Neural progenitor cell (in vitro differentiated cells): ENCODE data around the gene KIAA1191. TPM values are rescaled to one million over a fixed set of nuclear protein-coding genes. Genes with fewer than 3 reads are reported as not detected.
A peak's percentile ranks its signal among the peaks of the same experiment; 100 is the strongest.
"Not testable (repeated sequence)": the region's sequence is repeated elsewhere in the genome, so short reads cannot be mapped to it uniquely, and the experiment has no call there.

ENCODE experiments used
- DNase-seq: peaks from one replicate; pipeline ENCODE4 v3.0.0-alpha.2; 2016; ENCODE audit warnings: low spot score
- H2AFZ ChIP-seq: fragments of 200-600 bp; sonication (generic); replicated peaks from 2 replicates; pipeline ENCODE4 v1.6.1; 2016; ENCODE audit warnings: antibody characterized with exemption
- H3F3A ChIP-seq: fragments of 200-600 bp; sonication (generic); 2 replicates; pipeline ENCODE4 v1.6.1; 2016; ENCODE audit warnings: antibody characterized with exemption, low read depth
- H3K27ac ChIP-seq: fragments of 200-600 bp; sonication (generic); 2 replicates; pipeline ENCODE4 v1.5.1; 2016; ENCODE audit warnings: mild to moderate bottlenecking
- H3K27me3 ChIP-seq: fragments of 200-600 bp; sonication (generic); 2 replicates; pipeline ENCODE4 v1.6.1; 2016; ENCODE audit warnings: mild to moderate bottlenecking, moderate library complexity
- H3K36me3 ChIP-seq: fragments of 200-600 bp; sonication (generic); 2 replicates; pipeline ENCODE4 v1.5.1; 2016
- H3K4me1 ChIP-seq: fragments of 200-600 bp; sonication (generic); 2 replicates; pipeline ENCODE4 v1.6.1; 2016; ENCODE audit warnings: mixed run types
- H3K4me2 ChIP-seq: fragments of 200-600 bp; sonication (generic); 2 replicates; pipeline ENCODE4 v1.6.1; 2016
- H3K4me3 ChIP-seq: fragments of 200-600 bp; sonication (generic); 2 replicates; pipeline ENCODE4 v1.5.1; 2016
- H3K79me2 ChIP-seq: fragments of 200-600 bp; sonication (generic); 2 replicates; pipeline ENCODE4 v1.6.1; 2016; ENCODE audit warnings: low read depth
- H3K9ac ChIP-seq: fragments of 200-600 bp; sonication (generic); 2 replicates; pipeline ENCODE4 v1.6.1; 2016
- H3K9me3 ChIP-seq: fragments of 200-600 bp; sonication (generic); 2 replicates; pipeline ENCODE4 v1.5.1; 2016; ENCODE audit warnings: low read depth
- H4K20me1 ChIP-seq: fragments of 200-600 bp; sonication (generic); 2 replicates; pipeline ENCODE4 v1.6.1; 2016; ENCODE audit warnings: low read depth
- H3K27ac Mint-ChIP-seq: 3 replicates; pipeline ENCODE4 v1.8.0; 2021; ENCODE audit warnings: mixed read lengths
- H3K27me3 Mint-ChIP-seq: 2 replicates; pipeline ENCODE4 v1.8.0; 2022; ENCODE audit warnings: low read depth, mild to moderate bottlenecking, inconsistent platforms, moderate library complexity, mixed read lengths; ENCODE audit not compliant: insufficient read depth
- H3K36me3 Mint-ChIP-seq: 3 replicates; pipeline ENCODE4 v1.8.0; 2021; ENCODE audit warnings: mixed read lengths
- H3K4me1 Mint-ChIP-seq: 3 replicates; pipeline ENCODE4 v1.8.0; 2021; ENCODE audit warnings: mixed read lengths
- H3K4me3 Mint-ChIP-seq: 3 replicates; pipeline ENCODE4 v1.8.0; 2021; ENCODE audit warnings: mild to moderate bottlenecking, moderate library complexity, mixed read lengths
- H3K9me3 Mint-ChIP-seq: 3 replicates; pipeline ENCODE4 v1.8.0; 2020; ENCODE audit warnings: mixed read lengths
- CTCF ChIP-seq: fragments of 200-600 bp; sonication (generic); IDR thresholded peaks from 2 replicates; pipeline ENCODE4 v1.5.1; 2017; ENCODE audit warnings: antibody characterized with exemption, mild to moderate bottlenecking
- EZH2 ChIP-seq: fragments of 200-600 bp; sonication (generic); IDR thresholded peaks from 2 replicates; pipeline ENCODE4 v1.6.1; 2017; ENCODE audit warnings: antibody characterized with exemption, mild to moderate bottlenecking, moderate library complexity
- EZH2phosphoT487 ChIP-seq: fragments of 200-600 bp; sonication (generic); IDR thresholded peaks from 2 replicates; pipeline ENCODE4 v1.6.1; 2017; ENCODE audit warnings: antibody characterized with exemption
- total RNA-seq: library from RNA; depleted of rRNA; stranded (reverse); fragments of >200 nt; gene quantifications from 2 replicates; pipeline ENCODE4 v1.2.3, GENCODE V29; 2015; ENCODE audit warnings: low replicate concordance

The KIAA1191 gene
- total RNA-seq, 1 donor from 2014 or later = 116 TPM

DNA sequence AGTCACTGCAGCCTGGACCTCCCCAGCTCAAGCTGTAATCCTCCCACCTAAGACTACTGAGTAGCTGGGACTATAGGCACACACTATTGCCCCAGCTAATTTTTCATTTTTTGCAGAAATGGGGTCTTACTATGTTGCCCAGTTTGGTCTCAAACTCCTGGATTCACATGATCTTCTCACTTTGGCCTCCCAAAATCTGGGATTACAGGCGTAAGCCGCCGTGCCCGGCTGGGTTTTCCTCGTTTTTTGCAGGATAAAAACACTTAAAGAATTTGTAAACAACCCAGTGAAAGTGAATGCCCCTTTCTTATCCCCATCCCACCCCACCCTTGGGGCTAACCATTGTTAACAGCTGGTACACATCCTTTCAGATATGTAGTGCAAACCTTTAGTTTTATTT is 47.0 kb upstream of the KIAA1191 start:
- Histone ChIP-seq H3K4me3 (no peak overlapping the region), H2AFZ (no peak overlapping the region), H3K79me2 (no peaks in the 10 kb centered on the region), H3K36me3 (no peaks in the 10 kb centered on the region), H3K27me3 (no peaks in the 10 kb centered on the region), H3K9me3 (no peaks in the 10 kb centered on the region), H3K9ac (no peak overlapping the region), H3K4me2 (no peak overlapping the region), H3K4me1 (peaks cover 5% of the 10 kb centered on the region), H4K20me1 (no peaks in the 10 kb centered on the region), H3F3A (peaks cover 7% of the 10 kb centered on the region), H3K27ac (no peak overlapping the region)
- Mint-ChIP-seq H3K4me1 (no peaks in the 10 kb centered on the region), H3K27ac (no peak overlapping the region), H3K9me3 (no peaks in the 10 kb centered on the region), H3K27me3 (peaks cover 5% of the 10 kb centered on the region), H3K36me3 (no peaks in the 10 kb centered on the region), H3K4me3 (no peak overlapping the region)
- no peak for DNase-seq
- TF ChIP-seq EZH2 = no peak
- no peak for TF ChIP-seq EZH2phosphoT487
- no peak for TF ChIP-seq CTCF

DNA sequence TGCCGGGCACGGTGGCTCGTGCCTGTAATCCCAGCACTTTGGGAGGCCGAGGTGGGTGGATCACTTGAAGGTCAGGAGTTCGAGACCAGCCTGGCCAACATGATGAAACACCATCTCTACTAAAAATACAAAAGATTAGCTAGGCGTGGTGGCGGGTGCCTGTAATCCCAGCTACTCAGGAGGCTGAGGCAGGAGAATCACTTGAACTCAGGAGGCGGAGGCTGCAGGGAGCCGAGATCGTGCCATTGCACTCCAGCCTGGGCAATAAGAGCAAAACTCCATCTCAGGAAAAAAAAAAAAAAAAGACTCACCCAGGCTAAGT is 46.6 kb upstream of the KIAA1191 start:
- not testable (repeated sequence) for H2AFZ ChIP-seq, H3K9me3 Mint-ChIP-seq, H3F3A ChIP-seq, H3K27ac ChIP-seq, DNase-seq, H3K4me1 ChIP-seq, H3K4me3 ChIP-seq, H3K9me3 ChIP-seq, H4K20me1 ChIP-seq, H3K9ac ChIP-seq, H3K36me3 Mint-ChIP-seq, H3K27ac Mint-ChIP-seq, H3K27me3 ChIP-seq, H3K4me3 Mint-ChIP-seq, H3K4me1 Mint-ChIP-seq, H3K27me3 Mint-ChIP-seq, H3K36me3 ChIP-seq, H3K79me2 ChIP-seq, H3K4me2 ChIP-seq

GRCh38 chr5:176407456-176408251 is 46.1 kb upstream of the KIAA1191 start:
- Mint-ChIP-seq H3K4me1 (peaks cover under 1% of the 10 kb centered on the region), H3K9me3 (no peaks in the 10 kb centered on the region), H3K4me3 (no peak overlapping the region), H3K27me3 (peaks cover 5% of the 10 kb centered on the region), H3K36me3 (no peaks in the 10 kb centered on the region), H3K27ac (no peak overlapping the region)
- Histone ChIP-seq H3K79me2 (no peaks in the 10 kb centered on the region), H3K9me3 (no peaks in the 10 kb centered on the region), H3K4me2 (no peak overlapping the region), H3K36me3 (no peaks in the 10 kb centered on the region), H2AFZ (no peak overlapping the region), H3K27ac (no peak overlapping the region), H3K4me3 (no peak overlapping the region), H3F3A (peaks cover 7% of the 10 kb centered on the region), H4K20me1 (no peaks in the 10 kb centered on the region), H3K9ac (no peak overlapping the region), H3K27me3 (no peaks in the 10 kb centered on the region), H3K4me1 (peaks cover 5% of the 10 kb centered on the region)
- no peak for DNase-seq
- TF ChIP-seq CTCF (no peak), EZH2 (no peak), EZH2phosphoT487 (no peak)

DNA sequence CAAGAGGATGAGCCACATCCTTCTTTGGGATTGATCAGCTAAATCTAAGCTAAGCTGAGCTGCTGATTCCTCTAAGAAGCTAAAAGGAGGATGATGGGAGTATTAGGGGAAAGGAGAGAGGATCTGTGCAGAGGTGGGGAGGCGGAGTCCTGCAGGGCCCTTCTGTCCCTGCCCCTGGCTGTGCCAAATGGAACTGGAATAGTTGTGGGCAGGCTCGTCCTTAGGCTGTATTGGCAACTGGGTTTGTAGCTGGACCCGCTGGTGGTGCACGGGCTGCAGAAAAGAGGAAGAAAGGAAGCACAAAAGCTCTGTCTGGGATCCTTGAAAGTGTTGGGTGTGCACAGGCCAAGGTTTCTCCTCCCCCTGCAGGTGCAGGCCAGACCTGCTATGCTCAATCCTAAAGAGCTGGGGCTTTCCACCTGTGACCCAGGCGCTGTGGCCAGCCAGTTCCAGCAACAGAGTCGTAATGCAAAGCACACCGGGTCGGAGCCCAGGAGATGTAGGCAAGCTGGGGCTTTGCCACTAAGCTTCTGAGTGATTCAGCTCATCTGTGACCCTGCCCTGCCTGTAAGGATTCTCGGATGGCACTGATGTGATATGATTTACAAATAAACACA is 45.0 kb upstream of the KIAA1191 start:
- Histone ChIP-seq H3K27me3 (no peaks in the 10 kb centered on the region), H3K79me2 (no peaks in the 10 kb centered on the region), H3K36me3 (no peaks in the 10 kb centered on the region), H4K20me1 (no peaks in the 10 kb centered on the region), H3K9ac (no peak overlapping the region), H3K4me3 (no peak overlapping the region), H3K27ac (no peak overlapping the region), H2AFZ (no peak overlapping the region), H3K4me2 (no peak overlapping the region), H3K4me1 (peaks cover 5% of the 10 kb centered on the region), H3F3A (peaks cover 7% of the 10 kb centered on the region), H3K9me3 (no peaks in the 10 kb centered on the region)
- no peak for DNase-seq
- no peak for TF ChIP-seq EZH2phosphoT487
- H3K4me3 Mint-ChIP-seq = no peak overlapping the region
- peak overlapping the region; percentile 74 for H3K27ac Mint-ChIP-seq
- peaks cover 2% of the 10 kb centered on the region for H3K4me1 Mint-ChIP-seq
- H3K9me3 Mint-ChIP-seq = no peaks in the 10 kb centered on the region
- H3K36me3 Mint-ChIP-seq = no peaks in the 10 kb centered on the region
- peaks cover 4% of the 10 kb centered on the region for H3K27me3 Mint-ChIP-seq
